ENCODE results near the gene KIAA0930. TPM values are rescaled to one million over a fixed set of nuclear protein-coding genes. Genes with fewer than 3 reads are reported as not detected.
A peak's percentile ranks its signal among the peaks of the same experiment; 100 is the strongest.
"Not testable (repeated sequence)": the region's sequence is repeated elsewhere in the genome, so short reads cannot be mapped to it uniquely, and the experiment has no call there.

The KIAA0930 gene
- total and polyA plus RNA-seq, 4 experiments from 2014 or later = 1.2 to 36.7 (median 14.8) TPM

- peaks cover 6 to 10% of the 10 kb centered on the region in 2 donors for H3K27me3 Mint-ChIP-seq
- H3K36me3 Mint-ChIP-seq = no peaks in the 10 kb centered on the region
- Histone ChIP-seq H3K36me3 (ENCODE audit: insufficient read depth, low read length) (no peaks in the 10 kb centered on the region), H3K4me1 (ENCODE audit: insufficient read depth, low read length) (no peaks in the 10 kb centered on the region), H3K27ac (ENCODE audit: low read depth, low read length) (no peak overlapping the region), H3K4me3 (ENCODE audit: low read length in 2 of 2) (no peak overlapping the region), H3K27me3 (ENCODE audit: insufficient read depth, low read length) (no peaks in the 10 kb centered on the region), H3K9me3 (ENCODE audit: control insufficient read depth in 1 of 2, low read length in 2 of 2) (no peaks in the 10 kb centered on the region)
- H3K4me3 Mint-ChIP-seq = no peak overlapping the region
- CTCF ChIA-PET (ENCODE audit: partially characterized antibody) = no interaction called here
- no peak for DNase-seq
- no peak overlapping the region for H3K27ac Mint-ChIP-seq
- intact Hi-C loops (cut with micrococcal nuclease) = no loop called here
- POLR2A ChIA-PET (ENCODE audit: partially characterized antibody) = no interaction called here
- H3K9me3 Mint-ChIP-seq = peaks cover 0 to 3% (median 0%) of the 10 kb centered on the region in 8 donors
- H3K4me1 Mint-ChIP-seq = peaks cover 0 to 5% (median 0%) of the 10 kb centered on the region in 4 donors
Observed at GRCh38 chr22:45262195-45262930, 21.7 kb upstream of the KIAA0930 start.

GRCh38 chr22:45261407-45262088 is 20.9 kb upstream of the KIAA0930 start:
- Histone ChIP-seq H3K27me3 (ENCODE audit: insufficient read depth, low read length) (no peaks in the 10 kb centered on the region), H3K36me3 (ENCODE audit: insufficient read depth, low read length) (no peaks in the 10 kb centered on the region), H3K9me3 (ENCODE audit: control insufficient read depth in 1 of 2, low read length in 2 of 2) (no peaks in the 10 kb centered on the region), H3K4me1 (ENCODE audit: insufficient read depth, low read length) (no peaks in the 10 kb centered on the region), H3K27ac (ENCODE audit: low read depth, low read length) (no peak overlapping the region), H3K4me3 (ENCODE audit: low read length in 2 of 2) (no peak overlapping the region)
- Mint-ChIP-seq H3K4me3 (no peak overlapping the region), H3K27me3 (peaks cover 6 to 10% of the 10 kb centered on the region in 2 donors), H3K27ac (no peak overlapping the region), H3K36me3 (no peaks in the 10 kb centered on the region), H3K4me1 (peaks cover 0 to under 1% (median 0%) of the 10 kb centered on the region in 4 donors), H3K9me3 (peaks cover 0 to 3% (median 0%) of the 10 kb centered on the region in 8 donors)
- intact Hi-C loops (cut with micrococcal nuclease) = no loop called here
- no peak for DNase-seq
- ChIA-PET CTCF (ENCODE audit: partially characterized antibody) (no interaction called here), POLR2A (ENCODE audit: partially characterized antibody) (no interaction called here)

- CTCF ChIA-PET (ENCODE audit: partially characterized antibody); H3K4me1 ChIP-seq (ENCODE audit: insufficient read depth, low read length); H3K9me3 ChIP-seq (ENCODE audit: control insufficient read depth in 1 of 2, low read length in 2 of 2); H3K27ac Mint-ChIP-seq; DNase-seq; H3K4me3 ChIP-seq (ENCODE audit: low read length in 2 of 2); H3K27me3 Mint-ChIP-seq; H3K4me3 Mint-ChIP-seq; intact Hi-C loops (cut with micrococcal nuclease); H3K27ac ChIP-seq (ENCODE audit: low read depth, low read length); H3K4me1 Mint-ChIP-seq; H3K9me3 Mint-ChIP-seq; H3K27me3 ChIP-seq (ENCODE audit: insufficient read depth, low read length); H3K36me3 ChIP-seq (ENCODE audit: insufficient read depth, low read length); POLR2A ChIA-PET (ENCODE audit: partially characterized antibody); H3K36me3 Mint-ChIP-seq: not testable (repeated sequence)
Observed at GRCh38 chr22:45260395-45260759, 19.7 kb upstream of the KIAA0930 start.

GRCh38 chr22:45259754-45260394 is 19.2 kb upstream of the KIAA0930 start:
- Histone ChIP-seq H3K27ac (ENCODE audit: low read depth, low read length) (no peak overlapping the region), H3K4me1 (ENCODE audit: insufficient read depth, low read length) (no peaks in the 10 kb centered on the region), H3K4me3 (ENCODE audit: low read length in 2 of 2) (no peak overlapping the region), H3K27me3 (ENCODE audit: insufficient read depth, low read length) (no peaks in the 10 kb centered on the region), H3K36me3 (ENCODE audit: insufficient read depth, low read length) (no peaks in the 10 kb centered on the region), H3K9me3 (ENCODE audit: control insufficient read depth in 1 of 2, low read length in 2 of 2) (no peaks in the 10 kb centered on the region)
- Mint-ChIP-seq H3K9me3 (peaks cover 0 to 3% (median 0%) of the 10 kb centered on the region in 8 donors), H3K27me3 (peaks cover 6 to 10% of the 10 kb centered on the region in 2 donors), H3K4me3 (no peak overlapping the region), H3K27ac (peak overlapping the region in 1 of 7 donors; percentile 62), H3K36me3 (no peaks in the 10 kb centered on the region), H3K4me1 (peaks cover under 1 to 10% (median 3%) of the 10 kb centered on the region in 4 donors)
- intact Hi-C loops (cut with micrococcal nuclease) = no loop called here
- CTCF ChIA-PET (ENCODE audit: partially characterized antibody) = no interaction called here
- POLR2A ChIA-PET (ENCODE audit: partially characterized antibody) = no interaction called here
- no peak for DNase-seq

- H3K9me3 Mint-ChIP-seq; H3K4me3 ChIP-seq (ENCODE audit: low read length in 2 of 2); H3K4me1 ChIP-seq (ENCODE audit: insufficient read depth, low read length); POLR2A ChIA-PET (ENCODE audit: partially characterized antibody); H3K4me3 Mint-ChIP-seq; CTCF ChIA-PET (ENCODE audit: partially characterized antibody); H3K36me3 ChIP-seq (ENCODE audit: insufficient read depth, low read length); DNase-seq; H3K36me3 Mint-ChIP-seq; H3K27ac Mint-ChIP-seq; H3K27ac ChIP-seq (ENCODE audit: low read depth, low read length); H3K27me3 Mint-ChIP-seq; intact Hi-C loops (cut with micrococcal nuclease); H3K27me3 ChIP-seq (ENCODE audit: insufficient read depth, low read length); H3K9me3 ChIP-seq (ENCODE audit: control insufficient read depth in 1 of 2, low read length in 2 of 2): not testable (repeated sequence)
- peaks cover 2 to 14% (median 4%) of the 10 kb centered on the region in 4 donors for H3K4me1 Mint-ChIP-seq
Observed at GRCh38 chr22:45257941-45258340, 17.2 kb upstream of the KIAA0930 start.

- intact Hi-C loops (cut with micrococcal nuclease) = no loop called here
- peaks cover 0 to 3% (median 0%) of the 10 kb centered on the region in 8 donors for H3K9me3 Mint-ChIP-seq
- Histone ChIP-seq H3K36me3 (ENCODE audit: insufficient read depth, low read length) (no peaks in the 10 kb centered on the region), H3K27ac (ENCODE audit: low read depth, low read length) (no peak overlapping the region), H3K4me1 (ENCODE audit: insufficient read depth, low read length) (no peaks in the 10 kb centered on the region), H3K4me3 (ENCODE audit: low read length in 2 of 2) (no peak overlapping the region), H3K9me3 (ENCODE audit: control insufficient read depth in 1 of 2, low read length in 2 of 2) (no peaks in the 10 kb centered on the region), H3K27me3 (ENCODE audit: insufficient read depth, low read length) (no peaks in the 10 kb centered on the region)
- no peak overlapping the region for H3K4me3 Mint-ChIP-seq
- ChIA-PET CTCF (ENCODE audit: partially characterized antibody) (no interaction called here), POLR2A (ENCODE audit: partially characterized antibody) (no interaction called here)
- H3K27me3 Mint-ChIP-seq = peaks cover 0 to 2% of the 10 kb centered on the region in 2 donors
- no peak for DNase-seq
- peaks cover 2 to 14% (median 4%) of the 10 kb centered on the region in 4 donors for H3K4me1 Mint-ChIP-seq
- H3K27ac Mint-ChIP-seq = peak overlapping the region in 4 of 7 donors; percentile 24 to 61 (median 42)
- no peaks in the 10 kb centered on the region for H3K36me3 Mint-ChIP-seq
Observed at GRCh38 chr22:45254789-45255278, 14.1 kb upstream of the KIAA0930 start.

GRCh38 chr22:45254388-45254787 is 13.7 kb upstream of the KIAA0930 start:
- H3K27ac Mint-ChIP-seq = peak overlapping the region in 2 of 7 donors; percentile 24 to 61
- no peak overlapping the region for H3K4me3 Mint-ChIP-seq
- no peaks in the 10 kb centered on the region for H3K4me1 ChIP-seq (ENCODE audit: insufficient read depth, low read length)

More at GRCh38 chr22:45254388-45254787, 13.7 kb upstream of the KIAA0930 start:
- H3K27me3 Mint-ChIP-seq = no peaks in the 10 kb centered on the region
- POLR2A ChIA-PET (ENCODE audit: partially characterized antibody) = no interaction called here
- Histone ChIP-seq H3K9me3 (ENCODE audit: control insufficient read depth in 1 of 2, low read length in 2 of 2) (no peaks in the 10 kb centered on the region), H3K27ac (ENCODE audit: low read depth, low read length) (no peak overlapping the region), H3K36me3 (ENCODE audit: insufficient read depth, low read length) (no peaks in the 10 kb centered on the region), H3K27me3 (ENCODE audit: insufficient read depth, low read length) (no peaks in the 10 kb centered on the region), H3K4me3 (ENCODE audit: low read length in 2 of 2) (no peak overlapping the region)
- H3K9me3 Mint-ChIP-seq = peaks cover 0 to 3% (median 0%) of the 10 kb centered on the region in 8 donors
- peaks cover 2 to 14% (median 5%) of the 10 kb centered on the region in 4 donors for H3K4me1 Mint-ChIP-seq
- H3K36me3 Mint-ChIP-seq = no peaks in the 10 kb centered on the region
- CTCF ChIA-PET (ENCODE audit: partially characterized antibody) = no interaction called here
- no peak for DNase-seq
- intact Hi-C loops (cut with micrococcal nuclease) = no loop called here

Measured in CD4-positive, alpha-beta memory T cell (primary cell).